GM18909 (cell line): ENCODE measurements around the gene ARHGEF25.
"Not testable (repeated sequence)": the region's sequence is repeated elsewhere in the genome, so short reads cannot be mapped to it uniquely, and the experiment has no call there.

Source experiments
- ATAC-seq: cut with Tn5 transposase; IDR thresholded peaks from one replicate; pipeline ENCODE4 v1.9.1; 2021; ENCODE audit warnings: mild to moderate bottlenecking; ENCODE audit not compliant: unreplicated experiment, poor library complexity

Gene ARHGEF25

DNA sequence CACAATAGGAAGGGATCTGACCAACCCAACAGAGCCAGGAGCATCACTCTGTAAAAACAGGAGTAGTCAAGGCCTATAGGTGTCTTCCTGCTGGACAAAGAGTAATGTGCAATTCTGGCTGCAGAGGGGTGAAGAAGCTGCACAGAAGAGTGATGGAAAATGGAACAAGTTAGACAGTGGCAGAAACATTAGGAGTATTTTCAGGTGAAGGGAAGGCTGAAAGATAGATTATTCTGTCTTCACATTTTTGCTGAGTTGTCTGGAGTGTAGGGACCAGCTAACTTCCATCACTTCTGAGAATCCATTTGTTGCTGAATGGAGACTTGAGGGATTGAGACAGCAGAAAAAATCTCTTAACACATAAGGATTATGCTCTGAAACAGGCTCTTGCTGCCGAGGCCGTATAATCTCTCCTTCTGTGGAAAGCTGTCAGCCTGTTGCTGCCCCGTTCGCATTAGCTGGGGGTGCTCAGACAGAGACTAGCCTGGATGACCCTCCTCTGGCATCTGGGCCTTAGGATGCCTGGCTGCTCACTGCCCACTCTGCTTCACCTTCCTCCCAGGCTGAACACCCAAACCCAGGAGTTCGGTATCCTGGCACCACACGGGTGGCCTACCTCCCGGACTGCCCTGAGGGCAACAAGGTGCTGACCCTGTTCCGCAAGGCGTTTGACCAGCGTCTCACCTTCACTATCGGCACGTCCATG lies 3.1 kb upstream of the ARHGEF25 start:
- ATAC-seq: no peak

- no peak for ATAC-seq
Measured at GRCh38 chr12:57609101-57609780, 2.0 kb upstream of the ARHGEF25 start.

- no peak for ATAC-seq
Measured at GRCh38 chr12:57609781-57610553, 1.3 kb upstream of the ARHGEF25 start.

- ATAC-seq: no peak
Measured at GRCh38 chr12:57610554-57611107, 604 bp upstream of the ARHGEF25 start.

DNA sequence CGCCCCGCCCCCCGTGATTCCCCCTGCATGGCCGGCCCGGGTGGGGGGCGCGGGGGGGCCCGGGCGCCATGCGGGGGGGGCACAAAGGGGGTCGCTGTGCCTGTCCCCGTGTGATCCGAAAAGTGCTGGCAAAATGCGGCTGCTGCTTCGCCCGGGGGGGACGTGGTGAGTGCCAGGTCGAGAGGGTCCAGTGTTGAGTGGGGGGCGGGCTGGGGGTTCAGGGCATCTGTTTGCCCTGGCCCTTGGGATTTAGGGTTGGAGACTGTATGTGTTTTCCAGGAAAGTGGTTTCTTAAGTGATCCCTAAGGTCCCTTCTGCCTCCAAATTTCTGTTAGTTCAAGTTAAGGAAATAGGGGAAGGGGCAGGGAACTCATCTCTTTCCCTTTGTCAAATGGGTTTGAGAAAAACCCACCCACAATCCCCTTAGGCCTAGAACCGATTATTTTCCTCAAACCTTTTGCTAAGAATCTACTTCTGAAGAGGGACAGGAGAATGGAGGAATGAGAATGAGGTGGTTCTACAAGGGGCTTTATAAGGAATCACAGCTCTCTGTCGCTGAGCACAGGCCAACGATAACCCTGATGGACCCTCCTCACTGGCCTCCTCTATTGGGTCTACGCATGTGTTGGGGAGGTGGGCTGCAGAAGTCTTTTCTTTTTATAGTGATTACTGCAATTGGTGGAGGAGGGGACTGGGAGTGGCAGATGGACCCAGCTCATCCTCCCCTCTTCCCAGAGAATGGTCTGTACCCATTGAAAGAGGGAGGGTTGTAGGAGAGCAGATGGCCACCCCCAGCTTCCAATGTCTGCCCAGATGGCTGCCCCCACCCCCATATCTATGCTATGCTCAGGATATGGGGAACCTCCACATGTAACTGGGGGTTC lies 834 bp downstream of the ARHGEF25 start:
- no peak for ATAC-seq

- ATAC-seq: no peak
Measured at GRCh38 chr12:57612711-57613426, 1.6 kb downstream of the ARHGEF25 start.

DNA sequence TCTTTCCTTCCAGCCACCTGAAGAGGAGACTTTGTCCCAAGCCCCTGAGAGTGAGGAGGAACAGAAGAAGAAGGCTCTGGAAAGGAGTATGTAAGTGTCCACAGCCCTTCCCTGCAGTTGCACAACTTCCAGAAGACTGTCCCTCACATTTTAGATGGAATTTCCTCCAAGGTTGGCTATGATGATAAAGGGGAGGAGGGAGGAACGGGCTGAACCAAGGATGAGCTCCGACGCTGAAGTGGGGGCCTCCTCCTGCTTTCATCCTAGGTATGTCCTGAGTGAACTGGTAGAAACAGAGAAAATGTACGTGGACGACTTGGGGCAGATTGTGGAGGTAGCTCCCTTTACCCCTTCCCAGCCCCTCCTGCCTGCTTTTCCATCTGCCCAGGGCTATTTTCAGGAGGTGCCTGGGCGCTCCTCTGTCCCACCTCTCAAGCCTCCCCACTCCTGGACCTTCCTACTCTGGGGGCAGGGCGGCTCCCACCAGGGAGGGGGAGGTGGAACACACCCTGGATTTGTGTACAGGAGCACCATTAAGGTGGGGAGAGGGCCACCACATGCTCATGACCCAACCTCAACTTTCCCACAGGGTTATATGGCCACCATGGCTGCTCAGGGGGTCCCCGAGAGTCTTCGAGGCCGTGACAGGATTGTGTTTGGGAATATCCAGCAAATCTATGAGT lies 2.3 kb downstream of the ARHGEF25 start:
- no peak for ATAC-seq

DNA sequence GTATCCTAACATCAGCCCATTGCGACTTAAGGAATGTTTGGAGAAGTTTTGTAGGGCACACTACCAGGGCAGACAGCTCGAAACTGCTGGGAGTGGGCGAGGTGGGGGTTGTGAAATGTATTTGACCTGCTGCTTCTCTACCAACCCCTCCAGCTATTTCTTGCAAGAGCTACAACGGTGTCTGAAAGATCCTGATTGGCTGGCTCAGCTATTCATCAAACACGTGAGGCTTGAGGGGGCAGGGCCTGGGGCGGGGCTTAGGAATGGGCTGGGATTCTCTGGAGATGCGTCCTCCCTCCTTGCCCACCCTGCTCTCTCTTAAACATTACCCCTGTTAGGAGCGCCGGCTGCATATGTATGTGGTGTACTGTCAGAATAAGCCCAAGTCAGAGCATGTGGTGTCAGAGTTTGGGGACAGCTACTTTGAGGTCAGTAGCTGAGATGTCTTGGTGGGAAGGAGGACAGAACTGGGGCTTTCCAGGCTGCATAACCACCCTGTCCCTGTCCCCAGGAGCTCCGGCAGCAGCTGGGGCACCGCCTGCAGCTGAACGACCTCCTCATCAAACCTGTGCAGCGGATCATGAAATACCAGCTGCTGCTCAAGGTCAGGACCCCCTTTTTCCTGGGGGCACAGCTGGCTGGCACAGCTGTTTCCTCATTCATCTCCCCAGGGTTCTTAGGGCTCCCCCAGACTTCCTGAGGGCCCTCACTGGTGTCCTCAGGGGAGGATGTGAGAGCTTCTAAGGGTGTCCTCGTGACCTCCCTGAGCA lies 3.1 kb downstream of the ARHGEF25 start:
- ATAC-seq: peak; percentile 67

GRCh38 chr12:57614948-57615500 lies 3.8 kb downstream of the ARHGEF25 start:
- ATAC-seq: no peak

GRCh38 chr12:57615637-57616036 lies 4.4 kb downstream of the ARHGEF25 start:
- no peak for ATAC-seq

- ATAC-seq: no peak
Measured at GRCh38 chr12:57616383-57617101, 5.3 kb downstream of the ARHGEF25 start.

DNA sequence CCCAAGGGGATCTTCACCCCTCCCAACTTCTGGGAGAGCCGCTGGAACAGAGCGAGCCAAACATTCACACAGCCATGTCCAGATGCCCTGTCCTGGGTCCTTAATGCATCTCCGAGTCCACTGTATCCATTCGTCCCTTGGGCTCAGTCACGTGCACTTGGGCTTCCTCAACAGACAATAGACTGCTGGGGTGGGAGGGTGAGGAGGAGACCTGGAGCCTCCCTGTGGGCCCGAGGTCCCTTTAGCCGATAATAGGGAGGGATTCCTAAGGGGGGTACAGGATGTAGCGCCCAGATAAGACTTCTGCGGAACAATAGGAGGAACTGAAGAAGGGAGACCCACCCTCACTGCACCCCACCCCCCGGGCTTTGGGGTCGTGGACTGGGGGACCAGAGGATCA lies 6.7 kb downstream of the ARHGEF25 start:
- ATAC-seq: no peak

GRCh38 chr12:57618431-57618830 lies 7.2 kb downstream of the ARHGEF25 start:
- not testable (repeated sequence) for ATAC-seq

- no peak for ATAC-seq
Measured at GRCh38 chr12:57618966-57619433, 7.8 kb downstream of the ARHGEF25 start.

- ATAC-seq: no peak
Measured at GRCh38 chr12:57619434-57620244, 8.4 kb downstream of the ARHGEF25 start.

DNA sequence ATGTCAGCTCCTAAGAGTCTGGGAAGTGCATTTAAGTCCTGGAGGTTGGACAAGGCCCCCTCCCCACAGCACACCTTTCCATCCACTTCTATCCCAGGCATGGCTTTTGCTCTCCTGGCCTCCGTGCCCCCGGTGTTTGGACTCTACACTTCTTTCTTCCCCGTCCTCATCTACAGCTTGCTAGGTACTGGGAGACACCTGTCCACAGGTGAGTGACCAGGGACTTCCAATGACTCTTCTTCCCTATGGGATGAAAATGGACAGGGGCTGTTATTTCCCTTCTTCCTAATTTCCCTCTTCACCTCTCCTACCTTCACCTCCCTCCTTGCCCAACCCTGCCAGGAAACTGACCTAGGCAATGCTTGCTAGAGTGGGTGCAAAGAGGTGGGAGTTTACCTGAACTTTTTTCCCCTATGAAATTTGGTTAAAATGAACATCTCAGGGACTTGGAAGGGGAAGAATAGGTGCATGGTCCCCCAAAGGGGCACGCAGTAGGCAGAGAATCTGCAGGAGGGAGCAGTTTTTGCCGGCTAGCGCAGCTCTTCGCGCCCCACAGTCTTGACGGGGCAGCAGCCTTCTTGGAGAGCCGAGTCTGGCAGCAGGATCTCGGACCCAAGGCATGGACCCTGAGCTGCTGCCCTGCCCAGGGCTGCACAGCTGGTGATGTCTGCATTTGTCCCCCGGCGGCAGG lies 9.2 kb downstream of the ARHGEF25 start:
- ATAC-seq: no peak
